Vagina (tissue), 2 donors: ENCODE results near the gene SLC5A2. TPM values are rescaled to one million over a fixed set of nuclear protein-coding genes. Genes with fewer than 3 reads are reported as not detected.

ENCODE experiments used
- DNase-seq, 2 donors: peaks; one replicate each; pipeline ENCODE4 v3.0.0-alpha.2; 2017; ENCODE audit errors: extremely low spot score in 2 of 2
- H3K27ac ChIP-seq: fragments of 200-600 bp; sonication (generic); one replicate; pipeline ENCODE4 v1.5.1; 2019
- H3K27me3 ChIP-seq: fragments of 200-600 bp; sonication (generic); one replicate; pipeline ENCODE4 v1.5.1; 2019
- H3K36me3 ChIP-seq, 2 donors: fragments of 200-600 bp; sonication (generic); one replicate each; pipeline ENCODE4 v1.5.1; 2017 to 2019
- H3K4me1 ChIP-seq: fragments of 200-600 bp; sonication (generic); one replicate; pipeline ENCODE4 v1.5.1; 2019
- H3K4me3 ChIP-seq, 2 donors: fragments of 200-600 bp; sonication (generic); 1 replicate in 1 of 2; 2 replicates in 1 of 2; pipeline ENCODE4 v1.5.1; 2016 to 2019
- H3K9me3 ChIP-seq: fragments of 200-600 bp; sonication (generic); one replicate; pipeline ENCODE4 v1.5.1; 2019
- CTCF ChIP-seq, 3 experiments: fragments of 450-650 bp in 2 of 3; fragments of 200-600 bp in 1 of 3; sonication (generic) in 1 of 3; IDR thresholded peaks; one replicate each; pipeline ENCODE4 v1.5.1; 2017 to 2019; ENCODE audit warnings: antibody characterized with exemption in 3 of 3, mild to moderate bottlenecking in 2 of 3, moderate library complexity in 2 of 3
- POLR2A ChIP-seq, 2 donors: fragments of 450-650 bp; IDR thresholded peaks; one replicate each; pipeline ENCODE4 v1.6.1; 2017; ENCODE audit warnings: antibody characterized with exemption in 2 of 2, mild to moderate bottlenecking in 2 of 2, moderate library complexity in 2 of 2
- POLR2AphosphoS5 ChIP-seq, 2 donors: sonication (generic); formaldehyde crosslinking; IDR thresholded peaks; one replicate each; pipeline ENCODE4 v1.9.0; 2017; ENCODE audit warnings: antibody characterized with exemption in 2 of 2, mild to moderate bottlenecking in 2 of 2, low read depth in 1 of 2; ENCODE audit not compliant: insufficient read depth in 1 of 2
- intact Hi-C: fragments of 100-400 bp; cut with DNase I; formaldehyde crosslinking; loops from one replicate; pipeline ENCODE4 v1.15.1; 2023
- total RNA-seq: library from RNA; depleted of rRNA; stranded (reverse); fragments of >200 nt; gene quantifications from one replicate; pipeline ENCODE4 v1.2.3, GENCODE V29; 2016

Gene SLC5A2
- total RNA-seq, 1 donor from 2014 or later = not detected

DNA sequence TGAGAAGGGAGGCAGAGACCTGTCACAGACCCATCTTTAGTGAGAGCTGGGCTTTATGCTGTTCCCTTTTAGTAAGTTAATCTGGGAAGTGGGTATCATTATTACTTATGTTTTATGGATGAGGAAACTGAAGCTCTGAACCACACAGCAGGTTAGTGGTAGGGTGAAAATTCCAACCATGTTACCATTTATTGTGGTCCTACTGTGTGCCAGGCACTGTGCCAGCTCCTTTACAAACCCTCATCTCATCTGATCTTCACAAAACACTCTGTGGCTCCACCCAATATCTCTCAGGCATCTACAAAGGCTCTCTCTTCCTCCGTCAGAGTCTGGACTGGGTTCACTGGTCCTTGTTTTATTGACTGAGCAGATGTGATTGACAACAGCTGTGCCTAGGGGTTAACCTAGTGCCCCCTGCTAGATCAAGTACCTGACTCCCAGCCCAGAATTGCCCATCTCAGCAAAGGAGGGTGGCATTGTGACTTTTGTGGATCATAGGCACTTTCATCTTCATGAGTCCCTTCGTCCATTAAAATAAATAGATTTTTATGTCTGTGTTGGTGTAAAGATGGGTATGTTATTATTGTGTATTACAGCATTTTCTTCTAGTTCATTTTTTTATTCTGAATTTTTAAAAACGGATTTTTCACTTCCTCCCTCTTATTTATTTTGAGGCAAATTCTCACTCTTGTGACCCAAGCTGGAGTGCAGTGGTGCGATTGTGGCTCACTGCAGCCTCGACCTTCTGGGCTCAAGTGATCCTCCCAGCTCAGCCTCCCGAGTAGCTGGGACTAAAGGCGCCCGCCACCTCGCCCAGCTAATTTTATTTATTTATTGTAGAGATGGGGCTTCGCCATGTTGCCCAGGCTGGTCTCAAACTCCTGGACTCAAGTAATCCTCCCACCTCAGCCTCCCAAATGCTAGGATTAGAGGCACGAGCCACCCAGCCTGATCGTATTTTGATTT, 7.9 kb upstream of the SLC5A2 start:
- Histone ChIP-seq H3K27me3 (no peaks in the 10 kb centered on the region), H3K36me3 (peaks cover 0 to 46% of the 10 kb centered on the region in 2 donors), H3K27ac (no peak overlapping the region), H3K4me1 (peaks cover 36% of the 10 kb centered on the region), H3K9me3 (no peaks in the 10 kb centered on the region), H3K4me3 (no peak overlapping the region)
- no peak for TF ChIP-seq CTCF (IDR thresholded peaks at IDR 0.05)
- TF ChIP-seq POLR2AphosphoS5 (IDR thresholded peaks at IDR 0.05; ENCODE audit: insufficient read depth in 1 of 2, low read depth in 1 of 2) = no peak
- TF ChIP-seq POLR2A (IDR thresholded peaks at IDR 0.05) = no peak
- no peak for DNase-seq
- intact Hi-C loops = loop anchor here (5.0 kb wide), 1 partner anchor 32 kb away; the partner anchor contains the start of gene RUSF1

- Histone ChIP-seq H3K27ac (no peak overlapping the region), H3K9me3 (no peaks in the 10 kb centered on the region), H3K4me1 (peaks cover 38% of the 10 kb centered on the region), H3K27me3 (no peaks in the 10 kb centered on the region), H3K4me3 (no peak overlapping the region), H3K36me3 (peaks cover 0 to 46% of the 10 kb centered on the region in 2 donors)
- intact Hi-C loops = no loop called here
- DNase-seq = no peak
- TF ChIP-seq POLR2A (IDR thresholded peaks at IDR 0.05) = no peak
- TF ChIP-seq CTCF (IDR thresholded peaks at IDR 0.05) = no peak
Measured at GRCh38 chr16:31475946-31476302, 7.0 kb upstream of the SLC5A2 start.

GRCh38 chr16:31476303-31477219, 6.4 kb upstream of the SLC5A2 start:
- Histone ChIP-seq H3K9me3 (no peaks in the 10 kb centered on the region), H3K4me1 (peaks cover 32% of the 10 kb centered on the region), H3K4me3 (peak overlapping the region; percentile 13 to 19), H3K36me3 (peaks cover 0 to 46% of the 10 kb centered on the region in 2 donors), H3K27ac (no peak overlapping the region), H3K27me3 (no peaks in the 10 kb centered on the region)
- intact Hi-C loops = no loop called here
- DNase-seq = no peak
- peak in 1 of 2 donors; percentile 54 for TF ChIP-seq POLR2AphosphoS5 (IDR thresholded peaks at IDR 0.05; ENCODE audit: insufficient read depth in 1 of 2, low read depth in 1 of 2)
- no peak for TF ChIP-seq CTCF (IDR thresholded peaks at IDR 0.05)
- TF ChIP-seq POLR2A (IDR thresholded peaks at IDR 0.05) = no peak

- peaks cover 26% of the 10 kb centered on the region for H3K4me1 ChIP-seq
- H3K27me3 ChIP-seq = no peaks in the 10 kb centered on the region
- TF ChIP-seq POLR2AphosphoS5 (IDR thresholded peaks at IDR 0.05; ENCODE audit: insufficient read depth in 1 of 2, low read depth in 1 of 2) = no peak
- no peak for TF ChIP-seq POLR2A (IDR thresholded peaks at IDR 0.05)
- no peak for TF ChIP-seq CTCF (IDR thresholded peaks at IDR 0.05)
- H3K27ac ChIP-seq = no peak overlapping the region
- intact Hi-C loops = no loop called here
- DNase-seq = no peak
- H3K36me3 ChIP-seq = peaks cover 0 to 46% of the 10 kb centered on the region in 2 donors
- no peaks in the 10 kb centered on the region for H3K9me3 ChIP-seq
- H3K4me3 ChIP-seq = peak overlapping the region in 1 of 2 donors; percentile 19
Measured at GRCh38 chr16:31477220-31478216, 5.4 kb upstream of the SLC5A2 start.
